ENCODE measurements around the gene CDK5R1.

CDK5R1 gene

GRCh38 chr17:32493976-32494513, 7.3 kb downstream of the CDK5R1 start:
- no peak overlapping the region; the same call in 1 of the 2 replicates for H3K27ac ChIP-seq
- TF ChIP-seq ZFX (IDR thresholded peaks at IDR 0.05), result no peak
- TF ChIP-seq, protein P1, sequence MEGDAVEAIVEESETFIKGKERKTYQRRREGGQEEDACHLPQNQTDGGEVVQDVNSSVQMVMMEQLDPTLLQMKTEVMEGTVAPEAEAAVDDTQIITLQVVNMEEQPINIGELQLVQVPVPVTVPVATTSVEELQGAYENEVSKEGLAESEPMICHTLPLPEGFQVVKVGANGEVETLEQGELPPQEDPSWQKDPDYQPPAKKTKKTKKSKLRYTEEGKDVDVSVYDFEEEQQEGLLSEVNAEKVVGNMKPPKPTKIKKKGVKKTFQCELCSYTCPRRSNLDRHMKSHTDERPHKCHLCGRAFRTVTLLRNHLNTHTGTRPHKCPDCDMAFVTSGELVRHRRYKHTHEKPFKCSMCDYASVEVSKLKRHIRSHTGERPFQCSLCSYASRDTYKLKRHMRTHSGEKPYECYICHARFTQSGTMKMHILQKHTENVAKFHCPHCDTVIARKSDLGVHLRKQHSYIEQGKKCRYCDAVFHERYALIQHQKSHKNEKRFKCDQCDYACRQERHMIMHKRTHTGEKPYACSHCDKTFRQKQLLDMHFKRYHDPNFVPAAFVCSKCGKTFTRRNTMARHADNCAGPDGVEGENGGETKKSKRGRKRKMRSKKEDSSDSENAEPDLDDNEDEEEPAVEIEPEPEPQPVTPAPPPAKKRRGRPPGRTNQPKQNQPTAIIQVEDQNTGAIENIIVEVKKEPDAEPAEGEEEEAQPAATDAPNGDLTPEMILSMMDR (conservative IDR thresholded peaks at IDR 0.05), result no peak

GRCh38 chr17:32494621-32495358, 8.0 kb downstream of the CDK5R1 start:
- TF ChIP-seq, protein P1 (conservative IDR thresholded peaks at IDR 0.05), result no peak
- peak overlapping the region; percentile 43 for H3K27ac ChIP-seq

DNA sequence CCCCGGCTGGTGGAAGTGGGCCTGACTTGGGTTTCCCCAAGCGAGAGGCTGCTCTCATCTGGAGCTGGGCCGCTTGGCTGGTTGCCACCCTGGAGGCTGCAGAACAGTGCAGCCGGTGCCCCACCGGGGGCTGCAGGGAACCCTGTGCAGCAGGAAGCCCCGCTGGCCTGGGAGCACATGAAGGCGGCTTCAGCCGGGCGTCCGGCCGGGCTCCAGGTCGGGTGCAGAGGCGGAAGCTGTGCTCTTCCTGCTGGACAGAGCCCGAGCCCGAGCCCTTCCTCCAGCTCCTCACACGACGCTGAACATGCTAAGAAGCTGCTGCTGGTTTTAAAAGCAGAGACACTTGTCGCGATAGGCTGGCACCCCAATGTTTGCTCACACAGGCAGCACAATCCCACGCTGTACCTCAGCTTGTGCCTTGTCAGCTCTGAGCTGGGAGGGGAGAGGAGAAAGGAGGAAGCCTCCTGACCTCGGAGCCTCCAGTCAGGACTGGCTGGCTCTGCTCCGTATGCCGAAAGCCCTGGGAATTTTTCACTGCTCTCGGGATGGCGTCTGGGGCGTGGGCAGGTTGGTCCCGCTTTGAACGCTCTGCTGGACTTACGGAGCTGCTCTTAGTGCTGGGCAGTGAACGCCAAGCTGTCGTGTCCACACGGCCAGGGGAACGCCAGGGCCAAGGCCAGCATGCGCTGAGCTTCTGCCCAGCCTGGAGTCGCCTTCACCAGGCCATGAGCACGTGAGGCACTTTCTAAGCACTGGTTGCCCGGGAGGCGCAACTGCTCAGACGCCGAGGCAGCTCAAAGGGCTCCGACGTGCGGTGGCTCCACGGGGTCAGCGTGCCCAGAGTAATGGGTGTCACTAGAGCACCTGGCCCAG, 8.8 kb downstream of the CDK5R1 start:
- H3K27ac ChIP-seq, result peak overlapping the region; percentile 43
- no peak for TF ChIP-seq ZFX (IDR thresholded peaks at IDR 0.05)
- TF ChIP-seq, protein P1 (conservative IDR thresholded peaks at IDR 0.05), result no peak

- no peak for TF ChIP-seq ZFX (IDR thresholded peaks at IDR 0.05)
- TF ChIP-seq, protein P1 (conservative IDR thresholded peaks at IDR 0.05), result no peak
- no peak overlapping the region; the same call in 1 of the 2 replicates for H3K27ac ChIP-seq
These were observed 9.7 kb downstream of the CDK5R1 start for GRCh38 chr17:32496395-32497073.

DNA sequence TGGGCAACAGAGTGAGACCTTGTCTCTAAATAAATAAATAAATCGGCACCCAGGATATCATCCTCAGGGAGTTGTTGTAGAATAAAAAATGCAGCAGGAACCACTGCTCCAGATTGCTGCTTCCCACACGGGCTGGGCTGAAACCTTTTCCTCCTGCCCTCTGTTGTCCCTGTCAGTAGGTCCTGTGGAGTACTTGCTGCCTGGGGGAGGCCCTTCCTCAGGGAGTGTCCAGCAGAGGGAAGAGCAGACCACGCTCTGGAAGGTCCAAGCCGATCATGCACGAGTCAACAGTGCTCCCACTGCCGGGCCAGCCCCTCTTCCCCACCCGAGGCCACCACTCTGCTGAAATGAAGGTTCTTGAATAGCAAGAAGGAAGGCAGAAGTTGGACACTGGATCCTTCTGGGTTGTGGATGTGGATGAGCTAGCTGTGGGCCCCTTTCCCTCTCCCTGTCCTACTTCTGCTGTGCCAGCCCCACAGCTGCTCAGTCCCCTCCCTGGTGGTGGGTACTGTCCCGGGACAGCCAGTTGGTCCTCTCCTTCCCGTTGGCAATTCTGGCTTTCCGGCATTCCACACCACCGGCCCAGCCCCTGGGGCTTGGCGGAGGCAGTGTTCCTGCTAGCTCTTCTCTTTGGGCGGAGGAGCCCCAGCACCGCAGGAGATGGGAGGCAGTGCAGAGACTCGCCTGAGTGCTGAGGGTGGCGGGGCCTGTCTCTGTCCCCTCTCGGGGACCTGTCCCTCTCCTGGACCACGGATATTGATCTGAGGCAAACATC, 10.8 kb downstream of the CDK5R1 start:
- TF ChIP-seq, protein P1 (conservative IDR thresholded peaks at IDR 0.05), result no peak
- no peak for TF ChIP-seq ZFX (IDR thresholded peaks at IDR 0.05)
- no peak overlapping the region for H3K27ac ChIP-seq

DNA sequence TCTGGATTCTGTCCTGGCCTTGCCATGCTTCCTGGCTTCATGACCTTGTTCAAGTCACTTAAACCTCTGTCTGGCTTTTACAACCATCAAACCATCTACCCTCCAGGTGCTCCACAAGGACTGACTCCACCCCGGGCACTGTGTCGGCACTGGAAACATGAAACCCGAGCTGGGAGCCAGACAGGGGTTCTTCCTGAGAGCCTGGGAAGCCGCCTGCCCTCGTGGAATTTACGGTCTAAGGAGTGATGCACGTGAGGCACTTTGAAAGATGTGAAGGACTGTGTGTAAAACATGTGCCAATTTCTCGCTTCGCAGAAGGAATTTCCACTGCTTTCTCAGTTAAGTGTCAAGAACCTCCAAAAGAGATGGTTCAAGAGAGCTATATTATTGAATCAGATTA, 11.6 kb downstream of the CDK5R1 start:
- TF ChIP-seq ZFX (IDR thresholded peaks at IDR 0.05), result no peak
- TF ChIP-seq, protein P1 (conservative IDR thresholded peaks at IDR 0.05), result no peak
- no peak overlapping the region for H3K27ac ChIP-seq
